ENCODE data around the gene RYR1.

GRCh38 chr19:38452430-38453366, 19.2 kb downstream of the RYR1 start:
- TF ChIP-seq, protein P1, sequence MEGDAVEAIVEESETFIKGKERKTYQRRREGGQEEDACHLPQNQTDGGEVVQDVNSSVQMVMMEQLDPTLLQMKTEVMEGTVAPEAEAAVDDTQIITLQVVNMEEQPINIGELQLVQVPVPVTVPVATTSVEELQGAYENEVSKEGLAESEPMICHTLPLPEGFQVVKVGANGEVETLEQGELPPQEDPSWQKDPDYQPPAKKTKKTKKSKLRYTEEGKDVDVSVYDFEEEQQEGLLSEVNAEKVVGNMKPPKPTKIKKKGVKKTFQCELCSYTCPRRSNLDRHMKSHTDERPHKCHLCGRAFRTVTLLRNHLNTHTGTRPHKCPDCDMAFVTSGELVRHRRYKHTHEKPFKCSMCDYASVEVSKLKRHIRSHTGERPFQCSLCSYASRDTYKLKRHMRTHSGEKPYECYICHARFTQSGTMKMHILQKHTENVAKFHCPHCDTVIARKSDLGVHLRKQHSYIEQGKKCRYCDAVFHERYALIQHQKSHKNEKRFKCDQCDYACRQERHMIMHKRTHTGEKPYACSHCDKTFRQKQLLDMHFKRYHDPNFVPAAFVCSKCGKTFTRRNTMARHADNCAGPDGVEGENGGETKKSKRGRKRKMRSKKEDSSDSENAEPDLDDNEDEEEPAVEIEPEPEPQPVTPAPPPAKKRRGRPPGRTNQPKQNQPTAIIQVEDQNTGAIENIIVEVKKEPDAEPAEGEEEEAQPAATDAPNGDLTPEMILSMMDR (IDR thresholded peaks at IDR 0.05), result no peak
- TF ChIP-seq ZFX (IDR thresholded peaks at IDR 0.05; ENCODE audit: borderline replicate concordance), result no peak

Data from 22Rv1 (cell line).